HepG2 (cell line): ENCODE results near the gene ANKHD1. TPM values are rescaled to one million over a fixed set of nuclear protein-coding genes. Genes with fewer than 3 reads are reported as not detected.

Experiments used
- AGO1 ChIP-seq: fragments of 200-400 bp; formaldehyde crosslinking; IDR thresholded peaks from 2 replicates; pipeline ENCODE4 v1.6.1; 2017; ENCODE audit warnings: mild to moderate bottlenecking, low read depth, low read length, moderate library complexity; ENCODE audit not compliant: poor library complexity, severe bottlenecking
- ATF7 ChIP-seq, 2 experiments: fragments of 450-650 bp in 1 of 2; sonication (generic) in 1 of 2; formaldehyde crosslinking in 1 of 2; IDR thresholded peaks; 2 replicates each; pipeline versions ENCODE4 v1.4.0 to v1.6.1; 2016 to 2020; ENCODE audit warnings: antibody characterized with exemption in 1 of 2, mild to moderate bottlenecking in 1 of 2, missing genetic modification reagents in 1 of 2
- ELF4 ChIP-seq: sonication (generic); formaldehyde crosslinking; IDR thresholded peaks from 2 replicates; pipeline ENCODE4 v1.5.0; 2020; ENCODE audit warnings: missing genetic modification reagents, mild to moderate bottlenecking, moderate library complexity, borderline replicate concordance
- ETV5 ChIP-seq: IDR thresholded peaks from 2 replicates; pipeline ENCODE4 v1.6.1; 2018; ENCODE audit warnings: missing biosample characterization, missing genetic modification reagents, inconsistent platforms, borderline replicate concordance
- FOXJ3 ChIP-seq: sonication (generic); formaldehyde crosslinking; IDR thresholded peaks from 2 replicates; pipeline ENCODE4 v1.4.0; 2020; ENCODE audit warnings: missing genetic modification reagents, mild to moderate bottlenecking, borderline replicate concordance
- HMGXB3 ChIP-seq: sonication (generic); formaldehyde crosslinking; IDR thresholded peaks from 2 replicates; pipeline ENCODE4 v1.4.0; 2020; ENCODE audit warnings: missing genetic modification reagents, borderline replicate concordance
- MAFK ChIP-seq, 2 experiments: IDR thresholded peaks in 1 of 2; conservative IDR thresholded peaks in 1 of 2; 2 replicates each; pipeline ENCODE4 v1.6.1; 2011; ENCODE audit warnings: improper control_type of control experiment in 2 of 2, low read length in 2 of 2
- PHF8 ChIP-seq: sonication (generic); formaldehyde crosslinking; IDR thresholded peaks from 2 replicates; pipeline ENCODE4 v1.5.0; 2020; ENCODE audit warnings: missing genetic modification reagents
- POLR2A ChIP-seq, 2 experiments: IDR thresholded peaks; 2 replicates each; pipeline ENCODE4 v1.6.1; 2011; ENCODE audit warnings: low read depth in 2 of 2, low read length in 2 of 2, mild to moderate bottlenecking in 1 of 2, moderate library complexity in 1 of 2; ENCODE audit not compliant: insufficient read depth in 1 of 2
- SETDB1 ChIP-seq: sonication (generic); formaldehyde crosslinking; IDR thresholded peaks from 2 replicates; pipeline ENCODE4 v1.5.1; 2020; ENCODE audit warnings: missing genetic modification reagents, mild to moderate bottlenecking, borderline replicate concordance
- THAP9 ChIP-seq: sonication (generic); formaldehyde crosslinking; IDR thresholded peaks from 2 replicates; pipeline ENCODE4; 2020; ENCODE audit warnings: missing genetic modification reagents, mild to moderate bottlenecking, borderline replicate concordance
- YY1 ChIP-seq: IDR thresholded peaks from 2 replicates; pipeline ENCODE4 v1.6.1; 2011; ENCODE audit warnings: low read length, low read depth, moderate library complexity, mild to moderate bottlenecking; ENCODE audit not compliant: insufficient read depth, insufficient replicate concordance
- ZFAT ChIP-seq: sonication (generic); formaldehyde crosslinking; conservative IDR thresholded peaks from 2 replicates; pipeline ENCODE4 v1.8.1; 2023; ENCODE audit warnings: missing genetic modification reagents, inconsistent platforms
- ZFX ChIP-seq: sonication (generic); formaldehyde crosslinking; IDR thresholded peaks from 2 replicates; pipeline ENCODE4 v1.4.0; 2020; ENCODE audit warnings: mild to moderate bottlenecking, low read depth, missing genetic modification reagents, moderate library complexity
- ZFY ChIP-seq: sonication (generic); formaldehyde crosslinking; IDR thresholded peaks from 2 replicates; pipeline ENCODE4 v1.4.0; 2020; ENCODE audit warnings: missing genetic modification reagents
- ZMAT3 ChIP-seq: sonication (generic); formaldehyde crosslinking; conservative IDR thresholded peaks from 2 replicates; pipeline ENCODE4 v1.7.0; 2021; ENCODE audit warnings: missing genetic modification reagents
- ZNF331 ChIP-seq: sonication (generic); formaldehyde crosslinking; IDR thresholded peaks from 2 replicates; pipeline ENCODE4 v1.4.0; 2020; ENCODE audit warnings: missing genetic modification reagents
- ZNF335 ChIP-seq: sonication (generic); formaldehyde crosslinking; IDR thresholded peaks from 2 replicates; pipeline ENCODE4 v1.4.0; 2020; ENCODE audit warnings: missing genetic modification reagents
- ZNF567 ChIP-seq: sonication (generic); formaldehyde crosslinking; IDR thresholded peaks from 2 replicates; pipeline ENCODE4 v1.8.1; 2023; ENCODE audit warnings: mild to moderate bottlenecking, missing genetic modification reagents, borderline replicate concordance
- ZNF652 ChIP-seq: IDR thresholded peaks from 2 replicates; pipeline ENCODE4 v1.6.1; 2016; ENCODE audit warnings: low read depth, borderline replicate concordance
- polyA plus RNA-seq, 8 experiments: library from polyadenylated mRNA; depleted of rRNA in 3 of 8; stranded (reverse) in 7 of 8; unstranded in 1 of 8; fragments of >200 nt; fragmentation: Illumina TruSeq in 4 of 8; extraction: Trizol in 4 of 8; gene quantifications; 2 replicates each; pipeline versions ENCODE4 v1.2.1 to v1.2.3, GENCODE V29; 2011 to 2016; ENCODE audit warnings: low read depth in 4 of 8, missing spikeins in 1 of 8, mixed read lengths in 1 of 8; ENCODE audit not compliant: insufficient read depth in 1 of 8
- total RNA-seq, 5 experiments: library from RNA; depleted of rRNA; stranded (reverse); fragments of >200 nt; fragmentation: Illumina TruSeq; extraction: Trizol; gene quantifications; 2 replicates each; pipeline ENCODE4 v1.2.3, GENCODE V29; 2016; ENCODE audit warnings: low read depth in 1 of 5
- TF ChIP-seq, protein P1 (sequence below): sonication (generic); IDR thresholded peaks from 2 replicates; pipeline ENCODE4 v1.6.1; 2016; ENCODE audit warnings: low read depth, borderline replicate concordance

ANKHD1 gene
- total and polyA plus RNA-seq, 2 of the 13 experiments (the other 11 are each of a cell fraction or from before 2014, with no cell fraction given) = 69.9 to 82.0 TPM

DNA sequence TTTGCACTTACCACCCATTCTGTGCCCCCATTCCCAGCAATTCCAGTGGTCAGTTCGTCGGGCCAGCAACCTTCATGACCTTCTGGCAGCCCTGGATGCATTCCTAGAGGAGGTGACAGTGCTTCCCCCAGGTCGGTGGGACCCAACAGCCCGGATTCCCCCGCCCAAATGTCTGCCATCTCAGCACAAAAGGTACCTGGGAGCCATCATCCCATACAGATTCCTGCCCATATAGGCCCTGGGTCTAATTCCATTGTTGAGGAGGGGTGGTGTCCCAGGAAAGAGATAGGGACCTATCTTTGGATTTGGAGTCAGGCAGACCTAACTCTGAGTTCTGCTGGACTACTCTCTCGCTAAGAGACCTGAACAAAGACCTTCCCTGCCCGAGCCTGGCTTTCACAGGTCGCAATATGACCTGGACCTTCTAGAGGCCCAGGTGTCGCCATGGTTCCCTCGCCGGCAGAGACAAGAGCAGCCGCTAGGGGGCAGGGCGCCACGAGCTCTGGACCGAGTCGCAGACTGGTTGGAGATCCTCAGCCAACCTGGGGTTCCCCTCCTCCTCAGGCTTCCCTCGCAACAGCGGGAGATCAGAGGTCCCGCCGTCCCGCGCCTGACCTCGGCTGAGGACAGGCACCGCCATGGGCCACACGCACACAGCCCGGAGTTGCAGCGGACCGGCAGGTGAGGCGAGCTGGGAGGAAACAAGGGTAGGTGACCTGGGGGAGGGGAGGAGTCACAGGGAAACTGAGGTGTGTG is 38.6 kb upstream of the ANKHD1 start (continued):
- 0 out of 2 replicates have a peak, but pooled peaks have one; percentile 19 for TF ChIP-seq ETV5 (CRISPR knock-in tag)
- peak; percentile 33; the same call in 1 of the 2 replicates for TF ChIP-seq ZFY (CRISPR knock-in tag)
- TF ChIP-seq ZNF652 (CRISPR knock-in tag) = no peak
- no peak for TF ChIP-seq THAP9 (CRISPR knock-in tag)
- peak; percentile 71 for TF ChIP-seq YY1
- TF ChIP-seq POLR2A (IDR thresholded peaks at IDR 0.05; ENCODE audit: insufficient read depth in 1 of 2, low read depth in 2 of 2, low read length in 2 of 2) = no peak
- TF ChIP-seq PHF8 (CRISPR knock-in tag) = 0 out of 2 replicates have a peak, but pooled peaks have one; percentile 22
- TF ChIP-seq AGO1 = no peak
- TF ChIP-seq, protein P1, sequence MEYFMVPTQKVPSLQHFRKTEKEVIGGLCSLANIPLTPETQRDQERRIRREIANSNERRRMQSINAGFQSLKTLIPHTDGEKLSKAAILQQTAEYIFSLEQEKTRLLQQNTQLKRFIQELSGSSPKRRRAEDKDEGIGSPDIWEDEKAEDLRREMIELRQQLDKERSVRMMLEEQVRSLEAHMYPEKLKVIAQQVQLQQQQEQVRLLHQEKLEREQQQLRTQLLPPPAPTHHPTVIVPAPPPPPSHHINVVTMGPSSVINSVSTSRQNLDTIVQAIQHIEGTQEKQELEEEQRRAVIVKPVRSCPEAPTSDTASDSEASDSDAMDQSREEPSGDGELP = no peak
- TF ChIP-seq ZFAT (CRISPR knock-in tag) = no peak
- TF ChIP-seq HMGXB3 (CRISPR knock-in tag) = 0 out of 2 replicates have a peak, but pooled peaks have one; percentile 40
- peak; percentile 72 for TF ChIP-seq ZFX (CRISPR knock-in tag)
- TF ChIP-seq FOXJ3 = no peak
- no peak for TF ChIP-seq ZNF331 (CRISPR knock-in tag)
- peak; percentile 56; the same call in 1 of the 2 replicates for TF ChIP-seq ZNF335 (CRISPR knock-in tag)
- TF ChIP-seq MAFK (conservative IDR thresholded peaks at IDR 0.05 in 1 of 2, IDR thresholded peaks at IDR 0.05 in 1 of 2; ENCODE audit: low read length in 2 of 2) = no peak
- TF ChIP-seq ELF4 (CRISPR knock-in tag) = no peak
- TF ChIP-seq ZMAT3 (CRISPR knock-in tag) = no peak
- no peak for TF ChIP-seq SETDB1 (CRISPR knock-in tag)
- 0 out of 2 replicates have a peak, but pooled peaks have one; percentile 29 for TF ChIP-seq ZNF567
- no peak for TF ChIP-seq ATF7 (IDR thresholded peaks at IDR 0.05)
- TF ChIP-seq ATF7 (CRISPR knock-in tag; IDR thresholded peaks at IDR 0.05) = no peak
